BJ (cell line): ENCODE data around the gene RGS6. TPM values are rescaled to one million over a fixed set of nuclear protein-coding genes. Genes with fewer than 3 reads are reported as not detected.

Experiments
- CTCF ChIA-PET: fragments of 350-600 bp; formaldehyde crosslinking; extraction: SDS; loops from one replicate; lab custom pipeline; 2021; ENCODE audit warnings: antibody characterized with exemption, inconsistent platforms; lab: Yijun Ruan, JAX
- POLR2A ChIA-PET: fragments of 300-600 bp; sonication (Branson Sonifier 250); formaldehyde crosslinking; extraction: SDS; loops from one replicate; lab custom pipeline; 2021; ENCODE audit warnings: antibody characterized with exemption; lab: Charles Lee
- DNase-seq: peaks from one replicate; pipeline ENCODE4 v3.0.0-alpha.2; 2011; ENCODE audit warnings: low read depth
- H3K27me3 ChIP-seq: 2 replicates; pipeline ENCODE4 v1.6.0; 2011; ENCODE audit warnings: low read length; ENCODE audit not compliant: control insufficient read depth, insufficient read depth
- H3K36me3 ChIP-seq: 2 replicates; pipeline ENCODE4 v1.5.1; 2011; ENCODE audit warnings: low read length; ENCODE audit not compliant: control insufficient read depth, insufficient read depth
- H3K4me3 ChIP-seq: 2 replicates; pipeline ENCODE4 v1.5.1; 2011; ENCODE audit warnings: low read depth, mild to moderate bottlenecking, control low read depth, low read length
- CTCF ChIP-seq: IDR thresholded peaks from 2 replicates; pipeline ENCODE4 v1.5.1; 2011; ENCODE audit warnings: low read depth, mild to moderate bottlenecking, control low read depth, inconsistent platforms, low read length, moderate library complexity; ENCODE audit not compliant: insufficient read depth
- polyA plus RNA-seq: library from polyadenylated mRNA; depleted of rRNA; stranded (reverse); fragments of >200 nt; gene quantifications from 2 replicates; pipeline ENCODE4 v1.2.3, GENCODE V29; 2011

The RGS6 gene
- polyA plus RNA-seq, 1 experiment, result not detected

- H3K4me3 ChIP-seq, result no peak overlapping the region
- ChIA-PET POLR2A (no interaction called here), CTCF (interaction anchor here (1.7 kb wide), 1 partner anchor 8 kb away, joined by 8 read pairs; no protein-coding TSS in a partner anchor)
- peaks cover 12% of the 10 kb centered on the region for H3K27me3 ChIP-seq
- no peak for DNase-seq
- no peak for TF ChIP-seq CTCF
- H3K36me3 ChIP-seq, result no peaks in the 10 kb centered on the region
Measured at GRCh38 chr14:72479461-72479931, 547.3 kb downstream of the RGS6 start.

- no peak for DNase-seq
- TF ChIP-seq CTCF, result no peak
- ChIA-PET CTCF (no interaction called here), POLR2A (no interaction called here)
- no peaks in the 10 kb centered on the region for H3K36me3 ChIP-seq
- H3K4me3 ChIP-seq, result no peak overlapping the region
- peaks cover 12% of the 10 kb centered on the region for H3K27me3 ChIP-seq
Measured at GRCh38 chr14:72480464-72481243, 548.4 kb downstream of the RGS6 start.

GRCh38 chr14:72483311-72483710 is 551.1 kb downstream of the RGS6 start:
- H3K36me3 ChIP-seq, result no peaks in the 10 kb centered on the region
- CTCF ChIA-PET, result interaction anchor here (1.3 kb wide), 1 partner anchor 16 kb away, joined by 3 read pairs; no protein-coding TSS in a partner anchor
- no peak for DNase-seq
- H3K27me3 ChIP-seq, result peaks cover 14% of the 10 kb centered on the region
- H3K4me3 ChIP-seq, result no peak overlapping the region
- POLR2A ChIA-PET, result no interaction called here
- TF ChIP-seq CTCF, result no peak

- DNase-seq, result no peak
- POLR2A ChIA-PET, result no interaction called here
- TF ChIP-seq CTCF, result no peak
Measured at GRCh38 chr14:72485695-72486094, 553.5 kb downstream of the RGS6 start.

GRCh38 chr14:72488514-72488913 is 556.3 kb downstream of the RGS6 start:
- POLR2A ChIA-PET, result no interaction called here
- peaks cover 7% of the 10 kb centered on the region for H3K27me3 ChIP-seq
- CTCF ChIA-PET, result interaction anchor here (1.6 kb wide), 1 partner anchor 9 kb away, joined by 8 read pairs; no protein-coding TSS in a partner anchor
- DNase-seq, result no peak
- H3K4me3 ChIP-seq, result no peak overlapping the region
- H3K36me3 ChIP-seq, result no peaks in the 10 kb centered on the region
- no peak for TF ChIP-seq CTCF

More at GRCh38 chr14:72485695-72486094, 553.5 kb downstream of the RGS6 start:
- peaks cover 9% of the 10 kb centered on the region for H3K27me3 ChIP-seq
- no peaks in the 10 kb centered on the region for H3K36me3 ChIP-seq
- no peak overlapping the region for H3K4me3 ChIP-seq
- CTCF ChIA-PET, result no interaction called here
